Inferior parietal cortex (tissue), 1 donor: ENCODE results near the gene SRSF8.
"Not testable (repeated sequence)": the region's sequence is repeated elsewhere in the genome, so short reads cannot be mapped to it uniquely, and the experiment has no call there.

Source experiments
- DNase-seq: peaks from one replicate; pipeline ENCODE4 v3.0.0-alpha.2; 2016; ENCODE audit errors: extremely low spot score

The SRSF8 gene

DNA sequence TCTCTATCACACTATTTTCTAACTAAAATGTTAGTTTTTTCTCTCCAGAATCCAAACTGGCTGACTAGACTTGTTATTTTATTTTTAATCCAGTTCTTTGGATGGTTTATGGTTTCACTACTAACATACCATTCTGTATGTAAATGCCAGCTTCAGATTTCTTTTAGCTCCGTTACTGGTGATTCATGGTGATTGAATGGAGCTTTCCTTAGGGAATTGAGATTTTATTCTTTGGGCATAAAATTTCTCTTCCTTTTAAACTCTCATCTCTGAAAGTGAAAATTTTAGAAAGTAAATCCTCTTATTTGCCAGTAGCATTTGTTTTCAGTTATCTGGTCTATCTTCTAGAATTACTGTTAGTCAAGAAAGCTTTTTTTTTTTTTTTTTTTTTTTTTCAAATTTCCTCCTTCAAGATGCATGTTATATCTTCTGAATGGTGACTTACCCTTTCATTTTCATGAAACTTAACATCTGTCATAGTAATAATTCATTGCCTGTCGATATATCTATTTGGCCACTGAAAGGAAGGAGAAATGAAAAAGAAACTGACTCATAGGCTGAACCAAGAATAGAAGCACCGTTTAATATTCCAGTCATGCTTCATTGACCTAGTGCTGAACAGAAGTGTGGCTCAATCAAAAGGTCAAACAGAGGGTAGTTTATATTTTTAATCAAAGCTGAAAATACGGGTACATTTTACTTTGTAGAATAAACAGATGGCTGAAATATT is 29.3 kb downstream of the SRSF8 start:
- no peak for DNase-seq

DNA sequence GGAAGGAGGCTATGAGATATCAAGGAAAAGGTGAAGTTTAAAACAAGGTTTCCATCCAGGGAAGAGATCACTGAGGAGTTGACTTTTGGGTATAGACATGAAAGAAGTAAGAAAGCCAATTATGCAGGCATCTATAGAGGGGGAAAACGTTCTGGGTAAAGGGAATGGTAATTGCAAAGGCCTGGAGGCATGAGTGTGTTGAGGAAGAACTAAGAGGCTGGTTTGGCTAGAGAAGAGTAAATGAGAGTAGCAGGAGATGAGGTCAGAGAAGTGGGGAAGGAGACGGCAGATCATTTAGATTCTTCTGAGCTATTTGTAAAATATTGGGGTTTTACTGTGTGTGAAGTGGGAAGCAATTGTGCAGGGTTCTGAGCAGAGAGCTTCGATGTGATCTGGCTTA is 30.5 kb downstream of the SRSF8 start:
- DNase-seq: no peak

DNA sequence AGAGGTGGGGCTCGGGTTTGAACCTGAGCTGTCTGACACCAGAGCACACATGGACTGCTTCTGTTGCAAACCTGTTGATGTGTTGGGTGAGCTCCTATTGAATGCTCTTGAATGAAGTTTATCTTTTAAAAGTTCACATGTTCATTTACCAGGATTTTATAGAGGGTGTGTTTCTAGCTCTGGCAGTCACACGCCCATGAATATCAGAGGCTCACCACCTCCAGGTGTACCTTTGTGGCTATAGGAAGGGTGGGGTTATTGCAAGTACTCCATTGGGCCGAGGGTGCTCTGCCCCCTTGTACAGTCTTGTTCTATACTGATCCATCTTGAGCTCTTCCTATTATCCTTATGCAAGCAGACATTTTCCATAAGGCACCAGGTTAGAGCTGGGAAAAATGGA is 32.1 kb downstream of the SRSF8 start:
- DNase-seq: no peak

DNA sequence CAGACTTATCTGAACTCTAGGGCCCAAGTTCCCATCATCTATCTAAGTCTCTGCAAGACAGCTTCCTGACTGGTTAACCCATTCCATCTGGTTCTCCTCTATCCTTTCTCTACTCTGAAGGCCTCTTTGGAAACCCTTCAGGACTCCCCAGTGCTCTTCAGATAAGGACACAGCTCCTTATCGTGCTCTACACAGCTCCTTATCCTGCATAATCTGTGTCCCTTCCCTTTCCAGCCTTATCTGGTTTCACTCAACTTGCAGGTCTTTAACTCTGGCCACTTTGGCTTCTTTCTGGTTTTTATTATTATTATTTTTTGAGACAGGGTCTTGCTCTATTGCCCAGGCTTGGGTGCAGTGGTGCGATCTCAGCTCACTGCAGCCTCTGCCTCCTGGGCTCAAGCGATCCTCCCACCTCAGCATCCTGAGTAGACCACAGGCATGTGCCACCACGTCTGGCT is 33.5 kb downstream of the SRSF8 start:
- DNase-seq: no peak

DNA sequence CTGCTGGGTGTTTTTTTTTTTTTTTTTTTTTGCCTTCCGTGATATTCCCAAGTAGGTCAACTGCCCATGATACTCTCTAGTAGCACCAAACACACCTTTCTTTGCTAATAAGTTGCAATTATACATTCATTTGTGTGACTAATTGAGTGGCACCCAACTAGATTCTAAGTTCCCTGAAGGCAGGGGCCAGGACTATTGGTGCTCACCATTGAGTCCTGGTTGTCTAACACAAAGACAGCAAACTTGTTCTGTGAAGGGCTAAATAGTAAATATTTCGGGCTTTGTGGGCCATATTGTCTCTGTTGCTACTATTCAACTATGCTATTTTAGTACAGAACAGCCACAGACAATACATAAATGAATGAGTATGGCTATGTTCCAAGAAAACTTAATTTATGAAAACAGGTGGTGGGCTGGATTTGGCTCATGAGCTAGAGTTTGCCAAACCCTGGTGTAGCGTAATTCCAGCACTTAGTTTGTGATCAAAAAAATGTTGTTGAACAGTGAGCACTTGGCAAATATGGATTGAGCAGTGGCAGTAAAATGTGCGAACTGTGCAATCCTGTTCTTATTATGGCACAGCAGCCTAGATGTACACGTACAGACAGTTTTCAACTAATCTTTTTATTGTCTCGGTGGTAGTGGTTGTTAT is 34.3 kb downstream of the SRSF8 start:
- DNase-seq: no peak

DNA sequence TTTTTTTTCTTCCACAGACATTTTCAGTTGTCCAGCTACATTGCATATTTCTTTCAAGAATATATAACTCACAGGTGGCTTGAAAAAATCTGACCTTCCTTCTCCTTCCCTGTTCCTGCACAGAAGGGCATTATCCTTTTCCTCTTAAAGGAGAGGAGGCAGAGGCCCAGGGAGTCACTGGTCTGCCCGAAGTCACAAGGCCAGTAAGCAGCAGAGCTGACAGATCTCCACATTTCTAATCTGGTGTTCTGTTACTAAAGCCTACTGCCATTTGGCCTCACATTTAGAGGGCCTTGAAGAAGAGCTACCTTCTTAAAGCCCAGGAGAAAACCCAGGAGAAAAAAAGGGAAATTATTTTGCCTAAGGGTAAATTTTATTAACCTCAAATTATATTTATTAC is 35.2 kb downstream of the SRSF8 start:
- no peak for DNase-seq

DNA sequence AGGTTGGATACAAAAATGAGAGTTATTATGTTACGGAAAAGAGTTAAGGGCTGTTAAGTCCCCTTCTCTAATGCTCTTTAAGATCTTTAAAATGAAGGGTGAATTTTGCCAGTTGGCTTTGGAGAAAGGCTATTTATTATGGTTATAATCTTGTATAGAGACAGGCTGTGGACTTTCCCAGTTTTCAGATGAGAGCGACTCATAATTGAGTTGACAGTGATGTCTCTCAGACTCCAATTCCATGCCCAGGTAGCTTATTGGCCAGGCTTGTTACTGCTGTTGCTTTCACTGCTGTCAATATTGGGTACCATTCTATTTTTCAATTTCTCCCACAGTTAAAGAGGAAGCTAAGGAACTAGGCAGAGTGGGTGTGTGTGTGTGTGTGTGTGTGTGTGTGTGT is 36.0 kb downstream of the SRSF8 start:
- no peak for DNase-seq

DNA sequence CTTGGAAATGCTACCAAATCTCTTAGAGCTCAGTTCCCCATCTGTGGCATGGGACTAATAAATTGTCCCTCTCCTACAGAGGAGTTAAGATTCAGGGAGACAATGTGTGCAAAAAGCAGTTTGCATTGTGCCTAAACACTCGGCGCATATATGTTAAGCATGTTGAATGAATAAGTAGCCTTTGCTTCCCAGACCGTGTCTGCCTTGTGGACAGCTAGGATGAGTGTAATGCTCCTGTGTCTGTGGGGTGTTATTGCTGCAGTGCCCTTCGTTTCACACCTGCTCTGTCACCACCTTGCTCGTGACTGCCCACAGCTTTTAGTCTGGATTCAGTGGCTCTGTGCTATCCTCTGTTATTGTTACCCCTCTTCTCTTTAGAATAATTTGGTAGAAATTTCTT is 37.0 kb downstream of the SRSF8 start:
- DNase-seq: no peak

DNA sequence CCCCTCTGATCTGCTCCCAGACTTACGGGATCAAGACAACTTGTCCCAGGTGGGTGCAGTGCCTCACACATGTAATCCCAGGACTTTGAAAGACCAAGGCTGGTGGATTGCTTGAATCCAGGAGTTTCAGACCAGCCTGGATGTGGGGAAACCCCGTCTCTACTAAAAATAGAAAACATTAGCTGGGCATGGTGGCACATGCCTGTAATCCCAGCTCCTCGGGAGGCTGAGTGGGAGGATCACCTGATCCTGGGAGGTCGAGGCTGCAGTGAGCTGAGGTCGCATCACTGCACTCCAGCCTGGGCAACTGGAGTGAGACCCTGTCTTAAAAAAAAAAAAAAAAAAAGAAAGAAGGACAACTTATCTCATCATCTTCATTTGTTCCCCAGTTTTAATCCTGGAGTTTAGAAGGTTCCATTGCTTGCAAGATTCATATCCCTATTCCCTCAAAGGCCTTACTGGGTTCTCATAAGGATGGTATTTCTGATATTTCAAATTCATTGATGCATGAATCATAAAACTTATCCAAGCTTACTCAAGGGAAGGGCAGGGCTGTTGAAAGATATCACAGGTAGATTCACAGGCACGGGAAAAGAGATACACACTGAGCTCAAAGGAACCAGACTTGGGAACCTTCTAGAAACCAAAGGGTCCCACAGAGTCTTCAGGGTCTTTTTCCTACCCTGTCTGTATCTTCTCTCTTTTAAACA is 37.6 kb downstream of the SRSF8 start:
- DNase-seq: no peak

DNA sequence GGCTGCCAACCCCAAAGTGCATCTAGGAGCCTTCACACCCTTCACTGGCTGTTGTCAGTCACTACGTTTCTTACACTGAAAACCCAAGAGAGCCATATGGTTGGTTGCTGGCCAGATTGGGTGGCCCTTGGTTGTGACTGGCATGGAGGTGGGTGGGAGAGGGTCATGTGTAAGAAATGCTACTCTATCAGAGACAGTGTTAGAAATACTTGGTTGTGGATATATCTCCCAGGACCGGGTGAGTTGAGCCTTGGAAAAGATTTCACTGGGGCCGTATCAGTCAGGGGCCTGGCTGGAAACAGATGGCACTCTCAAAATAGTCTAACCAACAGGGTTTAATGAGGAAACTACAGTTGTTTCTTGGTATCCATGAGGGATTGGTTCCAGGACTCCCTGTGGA is 38.1 kb downstream of the SRSF8 start:
- DNase-seq: no peak

DNA sequence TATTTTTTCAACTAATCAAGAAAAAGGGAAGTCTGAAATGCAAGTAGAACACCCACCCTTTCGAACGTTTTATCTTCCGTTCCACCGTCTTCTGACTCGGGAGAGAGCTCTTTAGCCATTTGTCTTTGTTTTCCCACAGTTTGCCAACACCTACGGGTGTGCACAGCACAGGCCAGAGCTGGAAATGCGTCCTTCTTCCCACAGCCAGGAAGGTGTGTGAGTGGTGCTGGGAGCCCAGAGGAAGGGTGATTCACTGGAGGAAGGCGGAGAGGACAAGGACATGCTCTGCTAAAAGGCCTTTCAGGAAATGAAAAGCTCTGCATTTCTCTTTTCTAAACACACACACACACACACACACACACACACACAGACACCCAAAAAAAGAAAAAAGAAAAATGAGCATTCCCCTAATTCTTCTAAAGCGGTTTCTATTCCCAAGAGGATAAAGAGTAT is 41.5 kb downstream of the SRSF8 start:
- no peak for DNase-seq

DNA sequence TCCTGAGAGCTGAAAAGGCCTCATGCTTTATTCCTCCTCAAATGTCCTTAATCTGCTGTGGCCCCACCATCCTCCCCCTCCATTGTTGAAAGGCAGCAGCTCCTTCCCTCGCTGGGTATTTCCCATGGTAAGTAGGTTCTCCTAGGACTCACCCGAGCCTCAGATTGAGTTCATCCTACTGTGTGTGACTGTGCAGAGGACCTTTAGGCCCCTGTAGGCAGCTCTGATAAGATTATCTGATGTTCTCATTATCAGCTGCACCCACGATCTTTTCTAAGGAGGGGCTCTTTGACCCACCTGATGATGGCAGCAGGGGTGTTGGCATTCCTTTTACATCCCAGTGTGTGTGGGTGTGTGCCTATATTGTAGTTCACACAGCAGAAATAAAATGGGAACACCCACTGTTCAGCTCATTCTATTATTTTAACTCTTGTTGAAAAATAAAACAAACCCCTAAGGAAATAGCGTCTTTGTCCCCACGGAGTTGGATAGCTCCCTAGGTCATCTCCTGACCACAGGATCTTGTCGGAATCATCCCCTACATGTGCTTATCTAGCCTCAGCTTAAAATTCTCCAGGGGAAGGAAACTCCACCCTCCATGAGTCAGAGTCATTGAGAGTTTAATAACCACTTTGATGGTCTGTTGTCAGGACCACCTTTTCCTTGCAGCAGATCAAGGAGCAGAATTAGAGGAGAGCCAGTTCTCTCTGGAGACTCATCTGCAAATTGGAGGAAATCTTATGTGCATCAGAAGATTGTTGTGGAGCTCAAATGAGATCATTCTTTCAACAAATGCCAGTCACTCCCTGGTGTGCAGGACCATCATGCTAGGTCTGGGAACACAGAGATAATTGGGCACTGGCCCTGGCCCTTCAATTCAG is 42.2 kb downstream of the SRSF8 start:
- DNase-seq: no peak

DNA sequence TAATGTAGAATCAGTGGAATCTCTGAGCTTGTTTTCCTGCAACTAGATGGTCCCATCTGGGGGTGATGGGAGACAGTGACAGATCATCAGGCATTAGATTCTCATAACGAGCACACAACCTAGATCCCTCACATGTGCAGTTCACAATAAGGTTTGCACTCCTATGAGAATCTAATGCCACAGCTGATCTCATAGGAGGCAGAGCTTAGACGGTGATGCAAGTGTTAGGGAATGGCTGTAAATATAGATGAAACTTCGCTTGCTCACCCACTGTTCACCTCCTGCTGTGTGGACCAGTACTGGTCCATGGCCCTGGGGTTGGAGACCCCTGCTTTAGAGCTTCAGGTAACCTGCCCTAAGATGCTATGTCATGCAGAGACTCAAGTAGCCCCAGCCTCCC is 44.8 kb downstream of the SRSF8 start:
- DNase-seq: not testable (repeated sequence)

DNA sequence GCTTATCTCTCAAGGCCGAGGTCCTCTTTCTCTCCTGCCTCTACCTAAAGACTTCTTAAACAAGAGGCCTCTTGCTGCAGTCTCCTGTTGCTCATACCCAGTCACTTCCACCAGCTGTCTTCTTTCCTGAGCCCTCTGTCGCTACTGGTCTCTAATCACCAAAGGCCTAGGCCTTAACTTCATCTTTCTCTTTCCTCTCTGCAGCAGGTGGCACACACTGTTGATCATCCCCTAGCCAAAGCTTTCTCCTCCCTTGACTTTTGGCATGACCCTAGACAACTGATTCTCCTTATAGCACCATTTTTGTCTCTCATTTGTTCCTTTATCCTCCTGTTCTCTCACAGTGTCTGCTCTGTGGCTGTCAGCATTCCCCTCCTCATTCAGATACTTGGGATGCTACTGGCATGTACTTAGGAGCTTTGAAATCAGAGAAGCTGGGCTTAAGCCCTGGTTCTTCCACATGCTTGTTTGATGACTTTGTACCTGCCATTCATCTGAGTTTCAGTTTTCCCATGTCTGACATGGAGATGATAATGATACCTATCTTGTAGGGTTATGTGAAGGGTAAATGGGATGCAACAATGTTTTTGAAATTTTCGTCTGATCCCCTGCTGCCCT is 45.3 kb downstream of the SRSF8 start:
- DNase-seq: no peak

DNA sequence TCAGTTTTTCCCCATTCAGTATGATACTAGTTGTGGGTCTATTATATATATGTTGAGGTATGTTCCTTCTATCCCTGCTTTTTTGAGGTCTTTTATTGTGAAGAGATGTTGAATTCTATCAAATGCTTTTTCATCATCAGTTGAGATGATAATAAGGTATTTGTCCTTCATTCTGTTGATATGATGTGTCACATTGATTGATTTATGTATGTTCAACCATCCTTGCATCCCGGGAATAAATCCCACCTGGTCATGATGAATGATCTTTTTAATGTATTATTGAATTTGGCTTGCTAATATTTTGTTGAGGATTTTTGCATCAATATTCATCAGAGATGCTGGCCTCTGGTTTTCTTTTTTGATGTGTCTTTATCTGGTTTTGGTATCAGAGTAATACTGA is 48.9 kb downstream of the SRSF8 start:
- DNase-seq: no peak

DNA sequence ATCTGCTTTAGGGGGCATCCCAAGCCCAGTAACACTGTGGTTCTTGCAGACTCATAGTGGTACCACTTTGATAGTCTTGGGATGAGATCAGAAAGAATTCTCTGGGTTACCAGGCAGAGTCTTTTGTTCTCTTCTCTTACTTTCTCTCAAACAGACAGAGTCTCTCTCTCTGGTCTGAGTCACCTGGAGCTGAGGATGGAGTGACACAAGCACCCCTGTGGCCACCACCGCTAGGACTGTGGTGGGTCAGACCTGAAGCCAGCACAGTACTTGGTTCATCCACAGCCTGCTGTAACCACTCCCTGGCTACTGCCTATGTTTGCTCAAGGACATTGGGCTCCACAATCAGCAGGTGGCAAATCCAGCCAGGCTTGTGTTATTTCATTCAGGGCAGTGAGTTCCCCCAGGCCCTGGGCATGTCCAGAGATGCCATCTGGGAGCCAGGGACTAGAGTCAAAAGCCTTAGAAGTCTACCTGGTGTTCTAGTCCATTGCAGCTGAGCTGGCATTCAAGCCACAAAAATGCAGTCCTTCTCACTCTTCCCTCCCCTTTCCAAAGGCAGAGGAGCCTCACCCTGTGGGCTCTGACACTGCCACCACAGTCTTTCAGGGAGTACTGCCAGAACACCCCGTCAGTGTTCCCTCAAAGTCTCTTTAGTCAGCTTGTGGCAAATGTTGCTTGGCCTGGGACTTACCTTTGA is 52.8 kb downstream of the SRSF8 start:
- DNase-seq: no peak
